ENCODE results near the gene CCDC188. TPM values are rescaled to one million over a fixed set of nuclear protein-coding genes. Genes with fewer than 3 reads are reported as not detected.

CCDC188 gene
- total RNA-seq, 2 experiments from 2014 or later, result not detected

- ChIA-PET POLR2A (interaction anchor here (1.8 kb wide), 1 partner anchor 15 kb away, joined by 16 read pairs; the partner anchor contains the start of genes RANBP1 and TRMT2A), CTCF (interaction anchor here (0.7 to 2.8 kb wide), 4 partner anchors 10 to 1545 kb away, joined by 3 to 14 read pairs (median 8); partner anchors contain the start of genes RANBP1 and TRMT2A)
Observed at GRCh38 chr22:20101638-20102037, 49.2 kb downstream of the CCDC188 start.

DNA sequence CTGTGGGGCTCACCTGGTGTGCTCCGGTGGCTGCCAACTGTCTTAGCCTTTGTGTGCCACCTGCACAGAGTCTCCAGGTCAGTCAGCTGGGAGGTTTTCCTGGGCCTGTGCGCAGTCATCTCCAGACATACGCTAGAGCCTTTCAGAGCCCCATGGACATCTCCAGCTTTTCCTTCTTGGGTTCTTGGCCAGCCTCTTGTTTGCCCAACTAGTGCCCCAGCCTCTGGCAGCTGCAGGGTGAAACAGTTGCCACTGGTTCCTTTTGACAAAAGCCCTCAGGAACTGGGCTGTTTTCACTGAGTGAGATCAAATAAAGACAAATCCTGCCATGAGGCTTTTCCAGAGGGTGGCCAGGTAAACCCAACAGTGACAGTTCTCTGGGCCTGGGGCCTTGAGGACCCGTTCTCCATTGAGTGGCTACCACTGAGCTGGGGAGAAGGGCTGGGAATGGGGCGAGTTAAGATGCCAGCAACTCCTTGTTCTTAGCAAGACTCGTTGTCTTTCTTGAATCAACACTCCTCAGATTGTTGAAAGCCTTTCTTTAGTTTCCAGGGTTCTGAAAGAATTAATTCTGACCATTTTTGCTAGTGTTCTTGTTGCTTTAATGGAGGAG is 51.6 kb downstream of the CCDC188 start:
- ChIA-PET CTCF (no interaction called here), POLR2A (interaction anchor here (0.5 kb wide), 1 partner anchor 80 kb away, joined by 3 read pairs; no protein-coding TSS in a partner anchor)

Other genes with a start within 250 kb of the CCDC188 start
- 10 to 100 TPM; 92.1 to 96.2 TPM for gene COMT, start 209.3 kb downstream of the CCDC188 start, total RNA-seq
- 10 to 100 TPM; 24.9 to 29.2 TPM for gene TXNRD2, start 209.2 kb downstream of the CCDC188 start, total RNA-seq
- 1 to 10 TPM in 1 of 2 experiments, under 1 TPM in 1; 0.70 to 1.8 TPM for gene ARVCF, start 134.2 kb downstream of the CCDC188 start, total RNA-seq
- 10 to 100 TPM; 21.3 to 23.0 TPM for gene TANGO2, start 129.9 kb downstream of the CCDC188 start, total RNA-seq
- gene DGCR8, start 70.8 kb downstream of the CCDC188 start, total RNA-seq, result 10 to 100 TPM; 64.9 to 67.9 TPM
- 100 to 1,000 TPM; 446 to 470 TPM for gene RANBP1, start 35.0 kb downstream of the CCDC188 start, total RNA-seq
- gene TRMT2A, start 33.8 kb downstream of the CCDC188 start, total RNA-seq, result 100 to 1,000 TPM; 122 to 125 TPM
- 10 to 100 TPM; 86.6 to 87.0 TPM for gene ZDHHC8, start 19.3 kb downstream of the CCDC188 start, total RNA-seq
- gene RTN4R, start 117.3 kb upstream of the CCDC188 start, total RNA-seq, result 1 to 10 TPM; 2.3 to 2.4 TPM
- 10 to 100 TPM; 40.4 to 41.2 TPM for gene DGCR6L, start 169.0 kb upstream of the CCDC188 start, total RNA-seq
- 10 to 100 TPM; 15.4 to 15.9 TPM for gene ZNF74, start 243.1 kb upstream of the CCDC188 start, total RNA-seq